Spleen (tissue), 7 donors: ENCODE data around the gene PDLIM5.

ENCODE experiments used
- POLR2A ChIP-seq, 3 donors: fragments of 450-650 bp; IDR thresholded peaks; one replicate each; pipeline ENCODE4 v1.5.1; 2017; ENCODE audit warnings: antibody characterized with exemption in 3 of 3, mild to moderate bottlenecking in 1 of 3
- POLR2AphosphoS5 ChIP-seq, 3 donors: sonication (generic); formaldehyde crosslinking; IDR thresholded peaks; one replicate each; pipeline ENCODE4 v1.5.1; 2017; ENCODE audit warnings: antibody characterized with exemption in 3 of 3
- TF ChIP-seq, protein P1 (sequence below), 11 experiments: fragments of 200-600 bp in 7 of 11; fragments of 450-650 bp in 4 of 11; sonication (generic) in 4 of 11; IDR thresholded peaks in 8 of 11; conservative IDR thresholded peaks in 3 of 11; 1 replicate in 7 of 11; 2 replicates in 4 of 11; pipeline versions ENCODE4 v1.4.0 to v1.8.0; 2016 to 2021; ENCODE audit warnings: antibody characterized with exemption in 11 of 11, inconsistent platforms in 4 of 11, mild to moderate bottlenecking in 1 of 11
- donor health status: DM: no; HTN: no; CAD: no; lungs with moderate emphysema.
- donor health status: DM: no; HTN: no; CAD: no.
- donor health status: DM: no; HTN: no; CAD: no.

DNA sequence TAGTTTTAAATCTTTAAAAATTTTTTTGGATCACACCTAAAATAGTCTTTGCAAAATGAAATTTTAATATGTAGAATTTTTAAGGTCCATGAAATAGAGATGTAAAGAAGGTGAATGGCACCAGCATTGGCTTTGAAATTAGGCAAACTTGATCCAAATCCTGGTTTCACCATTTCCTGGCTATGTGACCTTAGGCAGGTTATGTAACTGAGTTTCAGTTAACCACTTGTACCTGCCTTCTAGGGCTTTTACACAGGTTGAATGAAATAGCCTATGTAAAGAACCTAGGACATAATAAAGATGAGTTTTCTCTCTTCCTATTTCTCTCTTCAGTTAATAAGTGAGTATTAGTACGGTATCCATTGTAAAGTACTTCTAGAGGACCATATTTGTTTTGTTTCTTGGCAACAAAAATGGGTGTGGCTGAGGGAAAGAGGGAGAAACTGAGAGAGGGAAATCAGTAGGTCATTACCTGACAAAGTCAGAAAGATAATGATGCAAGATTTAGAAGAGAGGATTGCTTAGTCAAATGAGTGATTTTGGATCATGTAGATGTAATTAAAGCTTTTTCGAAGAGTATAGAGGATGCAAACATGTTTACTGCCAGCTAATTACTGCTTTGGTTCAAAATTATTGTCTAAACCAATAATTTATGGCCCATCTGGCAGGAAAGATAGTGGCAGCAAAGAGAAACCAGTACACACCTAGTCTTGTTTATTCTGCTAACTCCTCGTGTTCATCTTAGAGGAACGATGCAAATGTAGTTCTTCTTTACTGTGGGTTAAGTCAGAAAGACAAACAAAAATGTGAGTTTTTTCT lies 81.9 kb downstream of the PDLIM5 start:
- TF ChIP-seq, protein P1, sequence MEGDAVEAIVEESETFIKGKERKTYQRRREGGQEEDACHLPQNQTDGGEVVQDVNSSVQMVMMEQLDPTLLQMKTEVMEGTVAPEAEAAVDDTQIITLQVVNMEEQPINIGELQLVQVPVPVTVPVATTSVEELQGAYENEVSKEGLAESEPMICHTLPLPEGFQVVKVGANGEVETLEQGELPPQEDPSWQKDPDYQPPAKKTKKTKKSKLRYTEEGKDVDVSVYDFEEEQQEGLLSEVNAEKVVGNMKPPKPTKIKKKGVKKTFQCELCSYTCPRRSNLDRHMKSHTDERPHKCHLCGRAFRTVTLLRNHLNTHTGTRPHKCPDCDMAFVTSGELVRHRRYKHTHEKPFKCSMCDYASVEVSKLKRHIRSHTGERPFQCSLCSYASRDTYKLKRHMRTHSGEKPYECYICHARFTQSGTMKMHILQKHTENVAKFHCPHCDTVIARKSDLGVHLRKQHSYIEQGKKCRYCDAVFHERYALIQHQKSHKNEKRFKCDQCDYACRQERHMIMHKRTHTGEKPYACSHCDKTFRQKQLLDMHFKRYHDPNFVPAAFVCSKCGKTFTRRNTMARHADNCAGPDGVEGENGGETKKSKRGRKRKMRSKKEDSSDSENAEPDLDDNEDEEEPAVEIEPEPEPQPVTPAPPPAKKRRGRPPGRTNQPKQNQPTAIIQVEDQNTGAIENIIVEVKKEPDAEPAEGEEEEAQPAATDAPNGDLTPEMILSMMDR (IDR thresholded peaks at IDR 0.05 in 8 of 11, conservative IDR thresholded peaks at IDR 0.05 in 3 of 11), result no peak
- TF ChIP-seq POLR2A (IDR thresholded peaks at IDR 0.05), result no peak
- TF ChIP-seq POLR2AphosphoS5 (IDR thresholded peaks at IDR 0.05), result no peak
